Cerebellar cortex (tissue), 1 donor: ENCODE measurements around the gene CCIN.

Source experiments
- DNase-seq: peaks from one replicate; pipeline ENCODE4 v3.0.0-alpha.2; 2015; ENCODE audit warnings: low spot score

Gene CCIN

DNA sequence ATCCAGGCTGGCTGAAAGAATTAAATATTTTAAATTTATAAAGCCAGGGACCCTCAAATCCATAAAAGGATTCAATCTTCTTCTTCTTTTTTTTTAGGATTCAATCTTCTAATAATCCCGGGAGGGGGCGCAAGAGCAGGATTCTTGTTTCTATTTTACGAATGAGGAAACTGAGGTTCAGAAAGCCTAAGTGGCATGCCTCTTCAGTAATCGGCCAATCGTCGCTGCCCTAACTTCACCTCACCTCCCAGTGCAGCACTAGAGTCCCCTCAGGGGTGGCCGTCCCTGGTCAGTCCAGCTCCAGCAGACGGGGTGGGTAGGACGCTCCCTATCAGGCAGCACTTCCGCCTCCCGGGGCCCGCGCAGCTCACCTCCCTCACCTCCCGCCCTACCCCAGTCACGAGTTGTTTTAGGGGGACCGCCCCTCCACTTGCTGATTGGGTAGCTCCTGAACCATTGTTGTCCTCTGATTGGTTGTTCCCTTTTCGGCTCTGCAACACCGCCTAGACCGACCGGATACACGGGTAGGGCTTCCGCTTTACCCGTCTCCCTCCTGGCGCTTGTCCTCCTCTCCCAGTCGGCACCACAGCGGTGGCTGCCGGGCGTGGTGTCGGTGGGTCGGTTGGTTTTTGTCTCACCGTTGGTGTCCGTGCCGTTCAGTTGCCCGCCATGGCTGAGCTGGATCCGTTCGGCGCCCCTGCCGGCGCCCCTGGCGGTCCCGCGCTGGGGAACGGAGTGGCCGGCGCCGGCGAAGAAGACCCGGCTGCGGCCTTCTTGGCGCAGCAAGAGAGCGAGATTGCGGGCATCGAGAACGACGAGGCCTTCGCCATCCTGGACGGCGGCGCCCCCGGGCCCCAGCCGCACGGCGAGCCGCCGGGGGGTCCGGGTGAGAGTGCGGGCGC is 21.5 kb downstream of the CCIN start, which contains the start of gene CLTA:
Gene CLTA (plus strand): TSS at position 534 of the 902 bp plus-strand sequence. CDS start 136 bp downstream, at position 670.
- peak; percentile 100 for DNase-seq

- DNase-seq: no peak
Observed at GRCh38 chr9:36191290-36191645, 22.1 kb downstream of the CCIN start.

- DNase-seq: no peak
Observed at GRCh38 chr9:36191686-36192085, 22.5 kb downstream of the CCIN start.

- no peak for DNase-seq
Observed at GRCh38 chr9:36192196-36192595, 23.0 kb downstream of the CCIN start.

GRCh38 chr9:36193023-36193422 is 23.8 kb downstream of the CCIN start:
- no peak for DNase-seq

GRCh38 chr9:36194326-36195000 is 25.3 kb downstream of the CCIN start:
- no peak for DNase-seq

- DNase-seq: no peak
Observed at GRCh38 chr9:36204906-36205547, 35.8 kb downstream of the CCIN start.

- no peak for DNase-seq
Observed at GRCh38 chr9:36207016-36207415, 37.8 kb downstream of the CCIN start.

- DNase-seq: no peak
Observed at GRCh38 chr9:36207546-36208012, 38.4 kb downstream of the CCIN start.

DNA sequence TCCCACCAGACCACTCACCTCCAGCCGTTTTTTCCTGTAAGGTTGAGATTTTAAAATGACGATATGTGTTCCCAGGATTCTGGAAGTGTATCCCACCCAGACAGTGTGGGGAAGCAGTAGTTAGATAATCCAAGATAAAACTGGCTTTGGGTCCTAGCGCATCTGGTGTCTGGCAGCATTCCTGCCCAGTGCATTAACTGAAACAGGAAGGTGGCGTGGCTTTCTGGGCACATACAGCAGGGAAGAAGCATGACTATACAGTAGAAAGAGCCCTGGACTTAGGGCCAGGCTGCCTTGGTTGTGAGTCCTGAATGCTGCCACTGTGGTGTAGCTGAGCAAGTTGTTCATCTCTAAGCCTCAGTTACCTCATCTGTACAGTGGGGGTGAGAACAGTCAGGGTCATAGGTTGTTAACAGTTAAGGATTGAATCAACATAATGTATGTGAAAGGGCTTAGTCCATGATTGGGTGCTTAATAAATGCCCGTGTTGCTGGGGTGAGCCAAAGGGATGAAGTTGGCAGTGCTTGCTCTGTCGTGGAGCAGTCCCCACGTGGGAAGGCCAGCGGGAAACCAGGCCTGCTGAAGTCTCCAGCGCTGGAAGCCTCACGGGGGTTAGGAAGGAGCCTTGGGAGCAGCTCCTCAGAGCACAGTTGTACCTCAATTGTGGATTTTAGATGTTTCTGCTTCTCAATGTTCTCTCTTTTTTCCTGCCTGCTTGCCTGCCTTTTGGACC is 39.5 kb downstream of the CCIN start:
- no peak for DNase-seq

- DNase-seq: no peak
Observed at GRCh38 chr9:36210722-36211121, 41.5 kb downstream of the CCIN start.

DNA sequence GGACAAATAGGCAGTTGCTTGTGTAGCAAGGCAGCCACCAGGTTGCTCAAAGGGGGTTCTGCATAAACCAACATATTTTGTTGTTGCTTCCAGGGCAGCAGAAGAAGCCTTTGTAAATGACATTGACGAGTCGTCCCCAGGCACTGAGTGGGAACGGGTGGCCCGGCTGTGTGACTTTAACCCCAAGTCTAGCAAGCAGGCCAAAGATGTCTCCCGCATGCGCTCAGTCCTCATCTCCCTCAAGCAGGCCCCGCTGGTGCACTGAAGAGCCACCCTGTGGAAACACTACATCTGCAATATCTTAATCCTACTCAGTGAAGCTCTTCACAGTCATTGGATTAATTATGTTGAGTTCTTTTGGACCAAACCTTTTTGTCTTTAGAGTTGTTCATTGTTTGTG is 42.3 kb downstream of the CCIN start:
- no peak for DNase-seq

- no peak for DNase-seq
Observed at GRCh38 chr9:36213387-36213786, 44.2 kb downstream of the CCIN start.

GRCh38 chr9:36213989-36214388 is 44.8 kb downstream of the CCIN start:
- no peak for DNase-seq

- no peak for DNase-seq
Observed at GRCh38 chr9:36214571-36214970, 45.4 kb downstream of the CCIN start.

DNA sequence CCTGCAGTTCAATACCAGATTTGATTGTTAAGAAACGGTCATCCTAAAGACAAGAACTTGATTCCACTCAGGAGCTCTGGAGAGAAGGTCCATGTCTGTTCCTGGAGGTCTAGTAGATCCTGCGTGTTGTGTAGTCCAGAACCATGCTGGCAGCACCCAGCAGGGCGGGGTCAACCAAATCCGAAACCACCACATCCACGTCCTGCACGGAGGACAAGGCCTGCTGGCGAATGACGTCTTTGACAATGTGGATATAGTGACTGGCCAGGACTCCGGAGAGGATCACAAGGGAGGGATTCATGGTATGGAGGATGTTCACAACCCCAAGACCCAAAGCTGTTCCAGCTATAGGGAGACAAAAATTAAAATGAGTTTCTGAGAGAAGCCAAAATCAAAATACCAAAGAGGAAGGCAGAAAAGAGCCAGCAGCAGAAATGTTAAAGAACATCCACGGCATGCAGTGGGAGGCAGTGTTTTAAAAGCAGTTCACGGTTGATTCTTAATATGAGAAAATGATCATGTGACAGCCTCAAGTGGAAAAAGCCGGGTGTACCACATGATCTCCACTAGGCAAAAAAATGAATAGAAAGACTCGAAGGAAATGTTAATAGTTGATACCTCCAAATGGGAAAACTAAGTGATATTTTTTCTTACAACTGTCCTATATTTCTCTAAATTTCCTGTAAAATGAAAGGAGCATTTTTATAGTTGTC is 48.2 kb downstream of the CCIN start:
- DNase-seq: no peak

- peak; percentile 85 for DNase-seq
Observed at GRCh38 chr9:36218011-36218410, 48.8 kb downstream of the CCIN start.

GRCh38 chr9:36218411-36218901 is 49.3 kb downstream of the CCIN start:
- DNase-seq: peak; percentile 57
